Keratinocyte (primary cell): ENCODE data around the gene NAV3. TPM values are rescaled to one million over a fixed set of nuclear protein-coding genes. Genes with fewer than 3 reads are reported as not detected.

ENCODE experiments used
- DNase-seq: peaks from one replicate; pipeline ENCODE4 v3.0.0-alpha.2; 2011; ENCODE audit warnings: low read depth, missing footprints, low spot score
- FAIRE-seq: peaks from 2 replicates; lab custom pipeline; 2011; peaks lifted over from hg19 to GRCh38; lab: Jason Lieb, UNC
- H2AFZ ChIP-seq: 2 replicates; pipeline ENCODE4 v1.6.0; 2012; ENCODE audit warnings: low read length, control low read depth, inconsistent platforms; ENCODE audit not compliant: control insufficient read depth
- H3K27ac ChIP-seq: 2 replicates; pipeline ENCODE4 v1.5.1; 2011; ENCODE audit warnings: low read length; ENCODE audit not compliant: control insufficient read depth, insufficient read depth
- H3K27me3 ChIP-seq: 3 replicates; pipeline ENCODE4 v1.6.0; 2011; ENCODE audit warnings: low read length; ENCODE audit not compliant: control insufficient read depth, insufficient read depth; ENCODE audit errors: extremely low read depth
- H3K36me3 ChIP-seq, 2 experiments: 2 replicates in 1 of 2; 3 replicates in 1 of 2; pipeline ENCODE4 v1.5.1; 2011; ENCODE audit warnings: low read length in 2 of 2, mild to moderate bottlenecking in 1 of 2; ENCODE audit not compliant: control insufficient read depth in 2 of 2, insufficient read depth in 2 of 2; ENCODE audit errors: extremely low read depth in 1 of 2
- H3K4me1 ChIP-seq: 3 replicates; pipeline ENCODE4 v1.5.1; 2011; ENCODE audit warnings: low read length; ENCODE audit not compliant: control insufficient read depth, insufficient read depth; ENCODE audit errors: extremely low read depth
- H3K4me2 ChIP-seq: 3 replicates; pipeline ENCODE4 v1.6.0; 2011; ENCODE audit warnings: low read depth, low read length; ENCODE audit not compliant: control insufficient read depth, insufficient read depth; ENCODE audit errors: extremely low read depth
- H3K4me3 ChIP-seq, 3 experiments: fragments of 200-600 bp in 1 of 3; sonication (generic) in 1 of 3; 2 replicates in 2 of 3; 3 replicates in 1 of 3; pipeline ENCODE4 v1.5.1; 2011 to 2016; ENCODE audit warnings: low read length in 3 of 3, mild to moderate bottlenecking in 3 of 3, control low read depth in 2 of 3, inconsistent platforms in 1 of 3, low read depth in 1 of 3, mixed read lengths in 1 of 3, mixed run types in 1 of 3, moderate library complexity in 1 of 3; ENCODE audit not compliant: control insufficient read depth in 2 of 3, insufficient read depth in 2 of 3; ENCODE audit errors: extremely low read depth in 1 of 3
- H3K79me2 ChIP-seq: 2 replicates; pipeline ENCODE4 v1.6.0; 2012; ENCODE audit warnings: low read length; ENCODE audit not compliant: control insufficient read depth, insufficient read depth
- H3K9ac ChIP-seq: 3 replicates; pipeline ENCODE4 v1.6.0; 2011; ENCODE audit warnings: low read length; ENCODE audit not compliant: control insufficient read depth, insufficient read depth; ENCODE audit errors: extremely low read depth
- H3K9me1 ChIP-seq: 3 replicates; pipeline ENCODE4 v1.6.0; 2011; ENCODE audit warnings: low read length; ENCODE audit not compliant: control insufficient read depth, insufficient read depth; ENCODE audit errors: extremely low read depth
- H3K9me3 ChIP-seq: 2 replicates; pipeline ENCODE4 v1.5.1; 2012; ENCODE audit warnings: low read depth, low read length; ENCODE audit not compliant: control insufficient read depth
- H4K20me1 ChIP-seq: 3 replicates; pipeline ENCODE4 v1.6.0; 2011; ENCODE audit warnings: low read length; ENCODE audit not compliant: control insufficient read depth, insufficient read depth; ENCODE audit errors: extremely low read depth
- EZH2 ChIP-seq: IDR thresholded peaks from one replicate; pipeline ENCODE4 v1.6.1; 2012; ENCODE audit warnings: inconsistent platforms, mild to moderate bottlenecking, low read length, moderate library complexity
- dilution Hi-C: fragments of 300-500 bp; cut with MboI; formaldehyde crosslinking; loops from one replicate; pipeline ENCODE4 v1.7.0; 2020; ENCODE audit warnings: low sequenced_read_pairs; ENCODE audit not compliant: extremely low pct_ligation_motif_present
- polyA plus RNA-seq, 5 experiments: library from polyadenylated mRNA; depleted of rRNA in 3 of 5; stranded (reverse) in 3 of 5; stranded (forward) in 1 of 5; unstranded in 1 of 5; fragments of >200 nt; gene quantifications; 1 replicate in 1 of 5; 2 replicates in 3 of 5; 3 replicates in 1 of 5; pipeline versions ENCODE4 v1.2.1 to v1.2.3, GENCODE V29; 2011 to 2012; ENCODE audit warnings: missing spikeins in 2 of 5, low read depth in 1 of 5, low replicate concordance in 1 of 5
- TF ChIP-seq, protein P1 (sequence below), 3 experiments: IDR thresholded peaks in 1 of 3; conservative IDR thresholded peaks in 1 of 3; optimal IDR thresholded peaks in 1 of 3; 2 replicates in 2 of 3; 3 replicates in 1 of 3; pipeline versions ENCODE3 to v1.5.1; 2011; ENCODE audit warnings: low read length in 3 of 3, mild to moderate bottlenecking in 3 of 3, moderate library complexity in 2 of 3, control low read depth in 1 of 3, inconsistent platforms in 1 of 3; ENCODE audit not compliant: insufficient read depth in 2 of 3; ENCODE audit errors: extremely low read depth in 1 of 3

NAV3 gene
- polyA plus RNA-seq, 1 donor (not counting 4 experiments of a cell fraction or from before 2014, with no cell fraction given): 22.6 TPM

DNA sequence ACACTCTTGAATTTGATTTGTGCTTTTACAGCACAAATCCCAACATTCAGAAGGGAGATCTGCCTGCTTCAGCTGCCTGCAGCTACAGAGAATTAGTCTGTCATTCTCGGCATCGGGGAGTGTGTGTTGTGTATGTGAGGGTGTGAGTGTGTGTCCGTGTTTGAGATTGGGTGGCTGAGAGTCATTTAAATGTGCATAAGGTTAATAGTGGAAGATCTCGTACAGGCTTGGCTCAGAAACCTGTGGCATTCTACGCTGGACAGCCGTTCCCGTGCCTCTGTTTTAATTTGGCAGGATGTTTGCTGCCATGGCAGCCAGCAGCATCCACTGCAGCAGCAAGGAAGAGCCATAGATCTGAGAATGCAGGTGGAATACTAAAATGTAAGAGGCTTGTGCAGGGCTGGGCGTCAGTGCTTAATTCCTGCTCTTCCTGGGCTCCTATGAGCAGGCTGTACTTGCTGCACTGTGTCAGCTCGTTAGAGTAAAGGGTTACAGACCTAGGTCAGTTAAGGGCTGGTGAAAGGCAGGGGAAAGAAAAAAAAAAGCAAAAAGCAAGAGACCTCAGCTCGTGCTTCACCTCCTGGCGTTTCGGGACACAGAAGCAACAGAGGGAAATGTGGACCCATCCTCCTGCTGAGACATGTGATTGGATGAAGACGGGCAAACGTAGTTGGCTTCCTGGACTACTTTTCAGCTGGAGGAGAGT is 205.4 kb downstream of the NAV3 start:
- Histone ChIP-seq H2AFZ (no peak overlapping the region), H3K4me2 (no peak overlapping the region), H3K27ac (no peak overlapping the region), H3K4me1 (no peaks in the 10 kb centered on the region), H3K9me1 (no peaks in the 10 kb centered on the region), H3K36me3 (peaks cover 6 to 11% of the 10 kb centered on the region in 2 experiments), H4K20me1 (no peaks in the 10 kb centered on the region), H3K9ac (no peak overlapping the region), H3K9me3 (no peaks in the 10 kb centered on the region), H3K4me3 (no peak overlapping the region), H3K79me2 (no peaks in the 10 kb centered on the region), H3K27me3 (no peaks in the 10 kb centered on the region)
- TF ChIP-seq EZH2: no peak
- TF ChIP-seq, protein P1, sequence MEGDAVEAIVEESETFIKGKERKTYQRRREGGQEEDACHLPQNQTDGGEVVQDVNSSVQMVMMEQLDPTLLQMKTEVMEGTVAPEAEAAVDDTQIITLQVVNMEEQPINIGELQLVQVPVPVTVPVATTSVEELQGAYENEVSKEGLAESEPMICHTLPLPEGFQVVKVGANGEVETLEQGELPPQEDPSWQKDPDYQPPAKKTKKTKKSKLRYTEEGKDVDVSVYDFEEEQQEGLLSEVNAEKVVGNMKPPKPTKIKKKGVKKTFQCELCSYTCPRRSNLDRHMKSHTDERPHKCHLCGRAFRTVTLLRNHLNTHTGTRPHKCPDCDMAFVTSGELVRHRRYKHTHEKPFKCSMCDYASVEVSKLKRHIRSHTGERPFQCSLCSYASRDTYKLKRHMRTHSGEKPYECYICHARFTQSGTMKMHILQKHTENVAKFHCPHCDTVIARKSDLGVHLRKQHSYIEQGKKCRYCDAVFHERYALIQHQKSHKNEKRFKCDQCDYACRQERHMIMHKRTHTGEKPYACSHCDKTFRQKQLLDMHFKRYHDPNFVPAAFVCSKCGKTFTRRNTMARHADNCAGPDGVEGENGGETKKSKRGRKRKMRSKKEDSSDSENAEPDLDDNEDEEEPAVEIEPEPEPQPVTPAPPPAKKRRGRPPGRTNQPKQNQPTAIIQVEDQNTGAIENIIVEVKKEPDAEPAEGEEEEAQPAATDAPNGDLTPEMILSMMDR (optimal IDR thresholded peaks at IDR 0.05 in 1 of 3, IDR thresholded peaks at IDR 0.05 in 1 of 3, conservative IDR thresholded peaks at IDR 0.05 in 1 of 3; ENCODE audit: extremely low read depth in 1 of 3, insufficient read depth in 2 of 3, low read length in 3 of 3): no peak
- DNase-seq (no peak), FAIRE-seq (no peak)
- dilution Hi-C loops: no loop called here

DNA sequence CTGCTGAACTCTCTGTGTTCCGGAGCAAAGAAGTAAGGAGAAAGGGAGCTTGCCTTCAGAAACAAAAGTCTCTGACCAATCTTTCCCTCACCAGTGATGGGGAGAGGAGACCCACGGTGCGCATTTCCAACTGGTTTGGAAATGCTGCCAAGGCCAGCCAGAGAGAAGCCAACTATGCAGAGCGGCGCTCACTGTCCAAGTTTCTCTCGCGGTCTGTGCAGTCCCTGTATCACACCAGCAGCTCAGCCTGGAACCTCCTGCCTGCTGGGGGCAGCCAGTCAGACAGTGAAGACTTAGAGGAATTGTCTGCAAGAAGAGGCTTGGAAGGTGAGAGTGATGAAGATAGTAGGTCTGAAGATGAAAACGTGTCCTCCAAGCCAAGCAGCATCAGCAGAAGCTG is 206.2 kb downstream of the NAV3 start:
- Histone ChIP-seq H3K79me2 (no peaks in the 10 kb centered on the region), H3K9ac (no peak overlapping the region), H3K9me3 (no peaks in the 10 kb centered on the region), H3K4me2 (no peak overlapping the region), H2AFZ (no peak overlapping the region), H3K4me3 (no peak overlapping the region), H3K27me3 (no peaks in the 10 kb centered on the region), H3K9me1 (no peaks in the 10 kb centered on the region), H3K36me3 (peaks cover 6 to 9% of the 10 kb centered on the region in 2 experiments), H4K20me1 (no peaks in the 10 kb centered on the region), H3K27ac (no peak overlapping the region), H3K4me1 (no peaks in the 10 kb centered on the region)
- no peak for DNase-seq
- dilution Hi-C loops: no loop called here
- TF ChIP-seq, protein P1 (optimal IDR thresholded peaks at IDR 0.05 in 1 of 3, IDR thresholded peaks at IDR 0.05 in 1 of 3, conservative IDR thresholded peaks at IDR 0.05 in 1 of 3; ENCODE audit: extremely low read depth in 1 of 3, insufficient read depth in 2 of 3, low read length in 3 of 3): no peak
- TF ChIP-seq EZH2: no peak
- FAIRE-seq: no peak
